Caco-2 (cell line): Measurements from ENCODE around the gene BCO1. TPM values are rescaled to one million over a fixed set of nuclear protein-coding genes. Genes with fewer than 3 reads are reported as not detected.

Experiments used
- BruUV-seq: library from RNA; stranded (reverse); fragments of 400-500 nt; replicated peaks from 2 replicates; lab custom pipeline; 2021; lab: Mats Ljungman, UMichigan
- CTCF ChIA-PET: fragments of 300-600 bp; sonication (Branson Sonifier 250); formaldehyde crosslinking; loops from one replicate; lab custom pipeline; 2022; ENCODE audit warnings: antibody characterized with exemption; lab: Charles Lee
- POLR2A ChIA-PET: fragments of 300-600 bp; sonication (Branson Sonifier 250); formaldehyde crosslinking; loops from one replicate; lab custom pipeline; 2022; ENCODE audit warnings: antibody characterized with exemption; lab: Charles Lee
- DNase-seq, 2 experiments: peaks; one replicate each; pipeline versions ENCODE4 v3.0.0 to v3.0.0-alpha.2; 2020 to 2022
- H3K27me3 ChIP-seq: replicated peaks from 2 replicates; pipeline ENCODE4 v1.6.0; 2011; ENCODE audit warnings: low read length; ENCODE audit not compliant: control insufficient read depth, insufficient read depth
- H3K36me3 ChIP-seq: 2 replicates; pipeline ENCODE4 v1.5.1; 2011; ENCODE audit warnings: low read length; ENCODE audit not compliant: control insufficient read depth, insufficient read depth
- H3K4me1 ChIP-seq: fragments of 250-450 bp; sonication (Bioruptor Pico); 2 replicates; pipeline ENCODE4 v1.5.1; 2020; ENCODE audit warnings: mild to moderate bottlenecking
- H3K4me3 ChIP-seq: 2 replicates; pipeline ENCODE4 v1.5.1; 2011; ENCODE audit warnings: low read depth, mild to moderate bottlenecking, control low read depth, low read length
- H3K9me3 ChIP-seq: fragments of 250-450 bp; sonication (Bioruptor Pico); 2 replicates; pipeline ENCODE4 v1.5.1; 2020; ENCODE audit warnings: mild to moderate bottlenecking, moderate library complexity
- H3K27ac Mint-ChIP-seq: one replicate; pipeline ENCODE4 v1.8.0; 2022; ENCODE audit warnings: mixed read lengths; ENCODE audit not compliant: unreplicated experiment
- H3K27me3 Mint-ChIP-seq: one replicate; pipeline ENCODE4 v1.8.0; 2022; ENCODE audit warnings: mixed read lengths; ENCODE audit not compliant: insufficient read depth, unreplicated experiment
- H3K36me3 Mint-ChIP-seq: one replicate; pipeline ENCODE4 v1.8.0; 2022; ENCODE audit warnings: mild to moderate bottlenecking, mixed read lengths; ENCODE audit not compliant: insufficient read depth, unreplicated experiment
- H3K4me1 Mint-ChIP-seq: one replicate; pipeline ENCODE4 v1.8.0; 2022; ENCODE audit warnings: low read depth, mixed read lengths; ENCODE audit not compliant: unreplicated experiment
- H3K4me3 Mint-ChIP-seq: one replicate; pipeline ENCODE4 v1.8.0; 2022; ENCODE audit warnings: mild to moderate bottlenecking, moderate library complexity, mixed read lengths; ENCODE audit not compliant: unreplicated experiment
- H3K9me3 Mint-ChIP-seq: one replicate; pipeline ENCODE4 v1.8.0; 2022; ENCODE audit warnings: mixed read lengths; ENCODE audit not compliant: unreplicated experiment
- CTCF ChIP-seq, 2 experiments: fragments of 200-600 bp in 1 of 2; IDR thresholded peaks; 1 replicate in 1 of 2; 2 replicates in 1 of 2; pipeline versions ENCODE4 v1.5.1 to v1.8.0; 2011 to 2022; ENCODE audit warnings: antibody characterized with exemption in 1 of 2, control low read depth in 1 of 2, inconsistent platforms in 1 of 2, low read depth in 1 of 2, low read length in 1 of 2, mild to moderate bottlenecking in 1 of 2, moderate library complexity in 1 of 2; ENCODE audit not compliant: insufficient read depth in 1 of 2, severe bottlenecking in 1 of 2, unreplicated experiment in 1 of 2
- intact Hi-C: fragments of 100-400 bp; cut with micrococcal nuclease; formaldehyde crosslinking; loops from one replicate; pipeline ENCODE4 v1.10.0; 2022; ENCODE audit not compliant: unreplicated experiment
- total RNA-seq: library from RNA; stranded (reverse); gene quantifications from 2 replicates; pipeline ENCODE4 v1.2.3, GENCODE V29; 2022

Gene BCO1
- total RNA-seq, 1 experiment from 2014 or later: 0.91 TPM

DNA sequence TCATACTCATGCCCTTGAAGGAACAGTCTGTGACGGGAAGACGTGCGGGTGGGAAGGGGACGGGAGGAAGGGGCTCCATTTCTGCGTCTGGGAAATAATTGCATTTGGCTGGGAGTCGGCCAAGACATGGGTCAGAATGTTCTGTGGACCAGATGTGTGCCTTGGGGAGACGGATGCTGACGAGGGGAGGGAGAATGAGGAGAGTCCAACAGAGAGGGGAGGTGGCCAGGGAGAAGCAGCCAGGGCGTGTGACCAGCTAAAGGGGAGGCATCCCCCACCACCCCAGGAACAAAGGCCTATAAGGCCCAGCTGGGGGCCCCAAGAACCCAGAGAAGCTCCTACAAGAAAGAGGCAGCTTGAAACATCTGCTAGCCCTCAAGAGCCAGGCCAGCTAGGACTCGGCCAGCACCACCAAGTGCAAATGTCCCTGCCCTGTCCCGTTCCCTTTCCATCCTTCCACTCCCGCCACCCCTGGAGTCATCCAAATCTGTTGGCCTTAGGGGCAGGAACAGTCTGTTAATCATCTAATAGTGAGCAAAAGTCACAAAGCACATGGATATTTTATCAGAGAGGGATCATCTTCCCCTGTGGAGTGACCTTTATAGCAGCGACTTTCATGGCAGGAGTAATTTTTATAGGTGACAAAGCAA, 42.5 kb upstream of the BCO1 start:
- H3K27ac Mint-ChIP-seq: no peak overlapping the region
- intact Hi-C loops: loop anchor here (5.0 to 10.0 kb wide), 2 partner anchors 49 to 161 kb away; partner anchors contain the start of gene ATMIN
- H3K27me3 Mint-ChIP-seq: peaks cover 3% of the 10 kb centered on the region
- H3K9me3 ChIP-seq: no peaks in the 10 kb centered on the region
- H3K27me3 ChIP-seq: no peaks in the 10 kb centered on the region
- DNase-seq: no peak
- H3K4me3 ChIP-seq: no peak overlapping the region
- TF ChIP-seq CTCF (IDR thresholded peaks at IDR 0.05; ENCODE audit: insufficient read depth in 1 of 2, low read depth in 1 of 2, low read length in 1 of 2, severe bottlenecking in 1 of 2, unreplicated experiment in 1 of 2): no peak
- BruUV-seq: no TSS peak
- H3K36me3 Mint-ChIP-seq: no peaks in the 10 kb centered on the region
- POLR2A ChIA-PET: interaction anchor here (0.6 kb wide), 1 partner anchor 170 kb away, joined by 6 read pairs; no protein-coding TSS in a partner anchor
- H3K9me3 Mint-ChIP-seq: no peaks in the 10 kb centered on the region
- H3K4me1 ChIP-seq: peaks cover 4% of the 10 kb centered on the region; the same call in 1 of the 2 replicates
- H3K4me1 Mint-ChIP-seq: no peaks in the 10 kb centered on the region
- no peak overlapping the region for H3K4me3 Mint-ChIP-seq
- CTCF ChIA-PET: no interaction called here
- no peaks in the 10 kb centered on the region for H3K36me3 ChIP-seq

DNA sequence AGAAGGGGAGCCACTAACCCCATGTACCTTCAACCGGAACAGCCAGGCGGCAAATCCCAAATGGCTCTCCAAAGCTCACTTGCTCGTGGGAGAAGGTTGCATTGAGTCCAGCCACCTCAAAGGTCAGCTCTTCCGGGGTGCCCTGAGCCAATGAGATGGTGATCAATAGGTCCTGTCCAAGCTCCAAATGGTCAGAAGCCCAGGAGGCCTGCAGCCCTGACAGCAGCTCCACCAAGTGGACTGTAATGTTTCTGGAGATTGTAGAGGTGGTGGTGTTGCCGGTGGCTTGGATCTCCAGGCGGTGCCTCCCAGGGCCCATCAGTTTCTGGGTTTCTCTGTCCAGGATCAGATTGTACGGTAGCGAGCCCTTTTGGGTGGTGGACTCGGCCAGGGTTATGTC, 39.9 kb upstream of the BCO1 start:
- peak in 1 of 2 experiments; percentile 34 for TF ChIP-seq CTCF (IDR thresholded peaks at IDR 0.05; ENCODE audit: insufficient read depth in 1 of 2, low read depth in 1 of 2, low read length in 1 of 2, severe bottlenecking in 1 of 2, unreplicated experiment in 1 of 2)
- POLR2A ChIA-PET: no interaction called here

GRCh38 chr16:81201267-81201666, 37.2 kb upstream of the BCO1 start:
- Histone ChIP-seq H3K4me1 (no peaks in the 10 kb centered on the region), H3K4me3 (no peak overlapping the region), H3K27me3 (no peaks in the 10 kb centered on the region), H3K9me3 (no peaks in the 10 kb centered on the region), H3K36me3 (no peaks in the 10 kb centered on the region)
- Mint-ChIP-seq H3K27ac (no peak overlapping the region), H3K9me3 (no peaks in the 10 kb centered on the region), H3K4me3 (no peak overlapping the region), H3K4me1 (peaks cover 6% of the 10 kb centered on the region), H3K27me3 (peaks cover 6% of the 10 kb centered on the region), H3K36me3 (no peaks in the 10 kb centered on the region)
- TF ChIP-seq CTCF (IDR thresholded peaks at IDR 0.05; ENCODE audit: insufficient read depth in 1 of 2, low read depth in 1 of 2, low read length in 1 of 2, severe bottlenecking in 1 of 2, unreplicated experiment in 1 of 2): no peak
- no peak for DNase-seq
- ChIA-PET POLR2A (no interaction called here), CTCF (no interaction called here)
- intact Hi-C loops: no loop called here
- no TSS peak for BruUV-seq

More for the DNA sequence above, 39.9 kb upstream of the BCO1 start:
- no TSS peak for BruUV-seq
- no peak overlapping the region for H3K27ac Mint-ChIP-seq
- intact Hi-C loops: loop anchor here (5.0 to 10.0 kb wide), 2 partner anchors 51 to 164 kb away; partner anchors contain the start of gene ATMIN
- no peaks in the 10 kb centered on the region for H3K4me1 Mint-ChIP-seq
- H3K36me3 Mint-ChIP-seq: no peaks in the 10 kb centered on the region
- Histone ChIP-seq H3K36me3 (no peaks in the 10 kb centered on the region), H3K4me1 (no peaks in the 10 kb centered on the region), H3K9me3 (no peaks in the 10 kb centered on the region), H3K27me3 (no peaks in the 10 kb centered on the region), H3K4me3 (no peak overlapping the region)
- no peak overlapping the region for H3K4me3 Mint-ChIP-seq
- H3K27me3 Mint-ChIP-seq: peaks cover 3% of the 10 kb centered on the region
- DNase-seq: peak; percentile 39 to 47
- CTCF ChIA-PET: interaction anchor here (0.5 to 1.0 kb wide), 4 partner anchors 52 to 163 kb away, joined by 4 to 9 read pairs (median 6); partner anchors contain the start of gene ATMIN
- no peaks in the 10 kb centered on the region for H3K9me3 Mint-ChIP-seq
